ENCODE results near the gene GMEB2. TPM values are rescaled to one million over a fixed set of nuclear protein-coding genes. Genes with fewer than 3 reads are reported as not detected.
A peak's percentile ranks its signal among the peaks of the same experiment; 100 is the strongest.

Gene GMEB2
- total and polyA plus RNA-seq, 10 of the 15 experiments (the other 5 are each of a cell fraction or from before 2014, with no cell fraction given), result 0.08 to 15.1 (median 6.9) TPM

DNA sequence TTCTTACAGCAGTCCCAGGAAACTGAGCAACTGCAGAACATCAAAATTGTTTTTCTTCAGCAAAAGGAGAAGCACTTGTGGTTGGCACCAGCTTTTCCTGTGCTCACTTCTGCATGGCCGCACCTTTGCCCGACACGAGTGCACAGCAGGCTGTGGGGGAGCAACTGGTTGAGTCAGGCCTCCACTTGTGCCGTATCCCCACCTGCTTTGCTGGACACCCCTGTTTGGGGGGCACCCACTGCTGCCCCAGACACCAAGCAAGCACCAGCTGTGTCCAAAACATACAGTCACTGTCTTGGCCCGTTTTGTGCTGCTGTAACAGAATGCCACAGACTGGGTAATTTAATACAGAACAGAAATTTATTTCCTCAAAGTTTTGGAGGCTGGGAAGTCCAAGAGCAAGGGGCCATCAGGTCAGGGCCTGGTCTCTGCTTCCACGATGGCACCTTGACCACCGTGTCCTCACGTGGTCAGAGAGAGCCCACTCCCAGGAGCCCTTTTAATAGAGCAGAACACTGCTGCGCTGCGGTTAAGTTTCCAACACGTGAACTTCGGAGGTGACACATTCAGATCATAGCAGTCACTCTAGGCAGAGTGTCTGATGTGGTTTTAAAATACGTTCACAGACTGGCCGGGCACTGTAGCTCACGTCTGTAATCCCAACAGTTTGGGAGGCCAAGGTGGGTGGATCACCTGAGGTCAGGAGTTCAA, 8.7 kb upstream of the GMEB2 start (continued):
- TF ChIP-seq, protein P1, sequence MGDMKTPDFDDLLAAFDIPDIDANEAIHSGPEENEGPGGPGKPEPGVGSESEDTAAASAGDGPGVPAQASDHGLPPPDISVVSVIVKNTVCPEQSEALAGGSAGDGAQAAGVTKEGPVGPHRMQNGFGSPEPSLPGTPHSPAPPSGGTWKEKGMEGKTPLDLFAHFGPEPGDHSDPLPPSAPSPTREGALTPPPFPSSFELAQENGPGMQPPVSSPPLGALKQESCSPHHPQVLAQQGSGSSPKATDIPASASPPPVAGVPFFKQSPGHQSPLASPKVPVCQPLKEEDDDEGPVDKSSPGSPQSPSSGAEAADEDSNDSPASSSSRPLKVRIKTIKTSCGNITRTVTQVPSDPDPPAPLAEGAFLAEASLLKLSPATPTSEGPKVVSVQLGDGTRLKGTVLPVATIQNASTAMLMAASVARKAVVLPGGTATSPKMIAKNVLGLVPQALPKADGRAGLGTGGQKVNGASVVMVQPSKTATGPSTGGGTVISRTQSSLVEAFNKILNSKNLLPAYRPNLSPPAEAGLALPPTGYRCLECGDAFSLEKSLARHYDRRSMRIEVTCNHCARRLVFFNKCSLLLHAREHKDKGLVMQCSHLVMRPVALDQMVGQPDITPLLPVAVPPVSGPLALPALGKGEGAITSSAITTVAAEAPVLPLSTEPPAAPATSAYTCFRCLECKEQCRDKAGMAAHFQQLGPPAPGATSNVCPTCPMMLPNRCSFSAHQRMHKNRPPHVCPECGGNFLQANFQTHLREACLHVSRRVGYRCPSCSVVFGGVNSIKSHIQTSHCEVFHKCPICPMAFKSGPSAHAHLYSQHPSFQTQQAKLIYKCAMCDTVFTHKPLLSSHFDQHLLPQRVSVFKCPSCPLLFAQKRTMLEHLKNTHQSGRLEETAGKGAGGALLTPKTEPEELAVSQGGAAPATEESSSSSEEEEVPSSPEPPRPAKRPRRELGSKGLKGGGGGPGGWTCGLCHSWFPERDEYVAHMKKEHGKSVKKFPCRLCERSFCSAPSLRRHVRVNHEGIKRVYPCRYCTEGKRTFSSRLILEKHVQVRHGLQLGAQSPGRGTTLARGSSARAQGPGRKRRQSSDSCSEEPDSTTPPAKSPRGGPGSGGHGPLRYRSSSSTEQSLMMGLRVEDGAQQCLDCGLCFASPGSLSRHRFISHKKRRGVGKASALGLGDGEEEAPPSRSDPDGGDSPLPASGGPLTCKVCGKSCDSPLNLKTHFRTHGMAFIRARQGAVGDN (IDR thresholded peaks at IDR 0.05), result peak; percentile 85; the same call in 1 of the 2 replicates
- no peak for TF ChIP-seq CBX3 (IDR thresholded peaks at IDR 0.05; ENCODE audit: borderline replicate concordance, low read depth)
- no peak for TF ChIP-seq YBX1 (IDR thresholded peaks at IDR 0.05)
- TF ChIP-seq RFX5 (IDR thresholded peaks at IDR 0.05; ENCODE audit: low read depth, low read length), result no peak
- no peak for TF ChIP-seq ZNF384 (IDR thresholded peaks at IDR 0.05; ENCODE audit: borderline replicate concordance, low read depth, low read length)
- TF ChIP-seq, protein P2, sequence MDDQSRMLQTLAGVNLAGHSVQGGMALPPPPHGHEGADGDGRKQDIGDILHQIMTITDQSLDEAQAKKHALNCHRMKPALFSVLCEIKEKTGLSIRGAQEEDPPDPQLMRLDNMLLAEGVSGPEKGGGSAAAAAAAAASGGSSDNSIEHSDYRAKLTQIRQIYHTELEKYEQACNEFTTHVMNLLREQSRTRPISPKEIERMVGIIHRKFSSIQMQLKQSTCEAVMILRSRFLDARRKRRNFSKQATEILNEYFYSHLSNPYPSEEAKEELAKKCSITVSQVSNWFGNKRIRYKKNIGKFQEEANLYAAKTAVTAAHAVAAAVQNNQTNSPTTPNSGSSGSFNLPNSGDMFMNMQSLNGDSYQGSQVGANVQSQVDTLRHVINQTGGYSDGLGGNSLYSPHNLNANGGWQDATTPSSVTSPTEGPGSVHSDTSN (IDR thresholded peaks at IDR 0.05; ENCODE audit: insufficient replicate concordance, low read depth, low read length), result peak; percentile 57
- 0 out of 2 replicates have a peak, but pooled peaks have one; percentile 11 for TF ChIP-seq STAT1 (conservative IDR thresholded peaks at IDR 0.05)
- peak; percentile 75; the same call in 1 of the 2 replicates for TF ChIP-seq CBFB (IDR thresholded peaks at IDR 0.05; ENCODE audit: low read depth)
- TF ChIP-seq PAX5 (IDR thresholded peaks at IDR 0.05; ENCODE audit: borderline replicate concordance, low read depth, low read length), result no peak
- TF ChIP-seq, protein P3, sequence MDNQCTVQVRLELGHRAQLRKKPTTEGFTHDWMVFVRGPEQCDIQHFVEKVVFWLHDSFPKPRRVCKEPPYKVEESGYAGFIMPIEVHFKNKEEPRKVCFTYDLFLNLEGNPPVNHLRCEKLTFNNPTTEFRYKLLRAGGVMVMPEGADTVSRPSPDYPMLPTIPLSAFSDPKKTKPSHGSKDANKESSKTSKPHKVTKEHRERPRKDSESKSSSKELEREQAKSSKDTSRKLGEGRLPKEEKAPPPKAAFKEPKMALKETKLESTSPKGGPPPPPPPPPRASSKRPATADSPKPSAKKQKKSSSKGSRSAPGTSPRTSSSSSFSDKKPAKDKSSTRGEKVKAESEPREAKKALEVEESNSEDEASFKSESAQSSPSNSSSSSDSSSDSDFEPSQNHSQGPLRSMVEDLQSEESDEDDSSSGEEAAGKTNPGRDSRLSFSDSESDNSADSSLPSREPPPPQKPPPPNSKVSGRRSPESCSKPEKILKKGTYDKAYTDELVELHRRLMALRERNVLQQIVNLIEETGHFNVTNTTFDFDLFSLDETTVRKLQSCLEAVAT (IDR thresholded peaks at IDR 0.05), result peak; percentile 89
- peak; percentile 34; the same call in 1 of the 2 replicates for TF ChIP-seq SPI1 (IDR thresholded peaks at IDR 0.05; ENCODE audit: borderline replicate concordance, insufficient read depth, low read depth, low read length)
- TF ChIP-seq, protein P4, sequence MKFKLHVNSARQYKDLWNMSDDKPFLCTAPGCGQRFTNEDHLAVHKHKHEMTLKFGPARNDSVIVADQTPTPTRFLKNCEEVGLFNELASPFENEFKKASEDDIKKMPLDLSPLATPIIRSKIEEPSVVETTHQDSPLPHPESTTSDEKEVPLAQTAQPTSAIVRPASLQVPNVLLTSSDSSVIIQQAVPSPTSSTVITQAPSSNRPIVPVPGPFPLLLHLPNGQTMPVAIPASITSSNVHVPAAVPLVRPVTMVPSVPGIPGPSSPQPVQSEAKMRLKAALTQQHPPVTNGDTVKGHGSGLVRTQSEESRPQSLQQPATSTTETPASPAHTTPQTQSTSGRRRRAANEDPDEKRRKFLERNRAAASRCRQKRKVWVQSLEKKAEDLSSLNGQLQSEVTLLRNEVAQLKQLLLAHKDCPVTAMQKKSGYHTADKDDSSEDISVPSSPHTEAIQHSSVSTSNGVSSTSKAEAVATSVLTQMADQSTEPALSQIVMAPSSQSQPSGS (IDR thresholded peaks at IDR 0.05; ENCODE audit: low read length), result no peak
- no peak for TF ChIP-seq TARDBP (IDR thresholded peaks at IDR 0.05; ENCODE audit: borderline replicate concordance)
- TF ChIP-seq KAT2A (conservative IDR thresholded peaks at IDR 0.05; ENCODE audit: control insufficient read depth, low read depth, low read length), result no peak
- no peak for TF ChIP-seq TAF1 (IDR thresholded peaks at IDR 0.05; ENCODE audit: borderline replicate concordance, low read depth, low read length)
- TF ChIP-seq, protein P5, sequence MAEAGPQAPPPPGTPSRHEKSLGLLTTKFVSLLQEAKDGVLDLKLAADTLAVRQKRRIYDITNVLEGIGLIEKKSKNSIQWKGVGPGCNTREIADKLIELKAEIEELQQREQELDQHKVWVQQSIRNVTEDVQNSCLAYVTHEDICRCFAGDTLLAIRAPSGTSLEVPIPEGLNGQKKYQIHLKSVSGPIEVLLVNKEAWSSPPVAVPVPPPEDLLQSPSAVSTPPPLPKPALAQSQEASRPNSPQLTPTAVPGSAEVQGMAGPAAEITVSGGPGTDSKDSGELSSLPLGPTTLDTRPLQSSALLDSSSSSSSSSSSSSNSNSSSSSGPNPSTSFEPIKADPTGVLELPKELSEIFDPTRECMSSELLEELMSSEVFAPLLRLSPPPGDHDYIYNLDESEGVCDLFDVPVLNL (IDR thresholded peaks at IDR 0.05; ENCODE audit: low read depth, low read length), result no peak
- TF ChIP-seq TCF7 (IDR thresholded peaks at IDR 0.05; ENCODE audit: borderline replicate concordance), result peak; percentile 92
- TF ChIP-seq SREBF2 (IDR thresholded peaks at IDR 0.05; ENCODE audit: low read length), result peak; percentile 59; the same call in 1 of the 2 replicates
- TF ChIP-seq NR2C2 (IDR thresholded peaks at IDR 0.05; ENCODE audit: borderline replicate concordance, control insufficient read depth, insufficient read length, low read depth), result no peak
- peak; percentile 94 for TF ChIP-seq MTA2 (IDR thresholded peaks at IDR 0.05; ENCODE audit: low read depth)
- no peak for TF ChIP-seq EGR1 (IDR thresholded peaks at IDR 0.05; ENCODE audit: borderline replicate concordance in 1 of 2, low read depth in 2 of 2, low read length in 2 of 2)
